Body of pancreas (tissue), 4 donors: ENCODE measurements around the gene IGIP. TPM values are rescaled to one million over a fixed set of nuclear protein-coding genes. Genes with fewer than 3 reads are reported as not detected.

ENCODE experiments used
- ATAC-seq: fragments of 150-250 bp; one replicate; pipeline ENCODE4 v1.9.1; 2016
- DNase-seq, 4 donors: peaks; one replicate each; pipeline ENCODE4 v3.0.0-alpha.2; 2019
- H3K27ac ChIP-seq, 4 donors: fragments of 200-600 bp; sonication (generic); 1 replicate in 3 of 4; 2 replicates in 1 of 4; pipeline versions ENCODE4 v1.5.1 to v1.6.1; 2016 to 2019; ENCODE audit warnings: mild to moderate bottlenecking in 1 of 4, mixed read lengths in 1 of 4, moderate library complexity in 1 of 4
- H3K27me3 ChIP-seq, 2 donors: fragments of 200-600 bp; sonication (generic); one replicate each; pipeline ENCODE4 v1.6.0; 2016; ENCODE audit warnings: mild to moderate bottlenecking in 1 of 2
- H3K36me3 ChIP-seq, 2 donors: fragments of 200-600 bp; sonication (generic); replicated peaks in 1 of 2; 2 replicates each; pipeline ENCODE4 v1.5.1; 2016; ENCODE audit warnings: low read depth in 2 of 2; ENCODE audit not compliant: insufficient read depth in 1 of 2
- H3K4me1 ChIP-seq: fragments of 200-600 bp; sonication (generic); one replicate; pipeline ENCODE4 v1.6.0; 2016
- H3K4me3 ChIP-seq, 2 donors: fragments of 200-600 bp; sonication (generic); 1 replicate in 1 of 2; 2 replicates in 1 of 2; pipeline ENCODE4 v1.5.1; 2016 to 2019
- H3K9me3 ChIP-seq, 3 donors: fragments of 200-600 bp; sonication (generic); 1 replicate in 2 of 3; 2 replicates in 1 of 3; pipeline ENCODE4 v1.5.1; 2016
- CTCF ChIP-seq, 7 experiments: fragments of 450-650 bp in 4 of 7; fragments of 200-600 bp in 3 of 7; sonication (generic) in 3 of 7; IDR thresholded peaks; one replicate each; pipeline ENCODE4 v1.5.1; 2016 to 2019; ENCODE audit warnings: antibody characterized with exemption in 7 of 7
- POLR2A ChIP-seq, 3 donors: fragments of 450-650 bp; IDR thresholded peaks; one replicate each; pipeline ENCODE4 v1.6.1; 2016; ENCODE audit warnings: antibody characterized with exemption in 3 of 3, mild to moderate bottlenecking in 2 of 3
- WGBS, 2 donors: methylation state at CpG; one replicate each; pipeline ENCODE4 v1.1.5; 2017; 5-methylcytosine and 5-hydroxymethylcytosine counted together
- intact Hi-C: fragments of 100-400 bp; cut with DNase I; formaldehyde crosslinking; loops from one replicate; pipeline ENCODE4 v1.15.1; 2023
- total RNA-seq, 2 donors: library from RNA; depleted of rRNA; stranded (reverse); fragments of >200 nt; gene quantifications; one replicate each; pipeline ENCODE4 v1.1.0, GENCODE V29; 2016

The IGIP gene
- total RNA-seq, 2 donors from 2014 or later = 6.3 to 16.6 TPM

DNA sequence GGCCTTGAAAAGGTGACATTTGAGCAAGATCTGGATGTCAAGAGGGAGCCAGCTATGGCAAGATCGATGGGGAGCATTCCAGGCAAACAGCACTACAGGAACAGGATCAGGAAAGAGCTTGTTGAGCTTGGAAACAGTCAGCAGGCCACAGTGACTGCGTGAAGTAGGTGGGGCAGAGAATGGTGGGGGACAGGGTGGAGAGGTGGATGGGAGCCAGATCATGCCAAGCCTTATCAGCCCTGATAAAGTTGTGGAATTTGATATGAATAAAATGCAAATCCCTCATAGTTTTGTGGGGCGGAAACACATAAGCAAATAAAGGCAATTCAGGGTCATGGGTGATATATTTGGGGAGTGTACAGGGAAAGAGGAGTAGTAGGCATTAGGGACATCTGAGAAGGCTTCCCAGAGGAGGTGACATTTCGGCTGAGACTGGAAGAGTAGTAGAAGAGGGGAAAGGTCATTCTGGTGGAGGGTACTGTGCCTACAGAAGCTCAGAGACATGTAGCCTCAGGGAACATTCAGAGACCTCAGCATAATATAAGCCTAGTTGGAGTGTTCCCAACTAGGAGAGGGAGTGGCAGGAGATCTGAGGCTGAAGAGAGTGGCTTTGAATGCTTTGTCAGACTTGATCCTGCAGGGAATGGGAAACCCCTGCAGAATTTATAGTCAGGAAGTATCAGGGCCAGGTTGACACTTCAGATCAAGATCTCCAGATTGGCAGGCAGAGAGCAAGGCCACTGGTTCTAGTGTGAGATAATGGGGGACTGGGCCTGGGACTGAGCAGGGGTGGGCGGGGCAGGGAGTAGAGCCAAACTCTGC, 39.6 kb downstream of the IGIP start:
- ATAC-seq = peak; percentile 94
- TF ChIP-seq CTCF (IDR thresholded peaks at IDR 0.05) = no peak
- TF ChIP-seq POLR2A (IDR thresholded peaks at IDR 0.05) = no peak
- no peaks in the 10 kb centered on the region for H3K36me3 ChIP-seq
- H3K4me1 ChIP-seq = peaks cover 39% of the 10 kb centered on the region
- 3 to 28% methylated on average over 4 to 5 of the region's 5 CpGs for WGBS, 2 donors
- H3K9me3 ChIP-seq = no peaks in the 10 kb centered on the region
- DNase-seq = peak; percentile 75 to 89 (median 79)
- peak overlapping the region; percentile 62 to 84 (median 81) for H3K27ac ChIP-seq
- intact Hi-C loops = no loop called here
- no peak overlapping the region for H3K4me3 ChIP-seq
- H3K27me3 ChIP-seq = no peaks in the 10 kb centered on the region

DNA sequence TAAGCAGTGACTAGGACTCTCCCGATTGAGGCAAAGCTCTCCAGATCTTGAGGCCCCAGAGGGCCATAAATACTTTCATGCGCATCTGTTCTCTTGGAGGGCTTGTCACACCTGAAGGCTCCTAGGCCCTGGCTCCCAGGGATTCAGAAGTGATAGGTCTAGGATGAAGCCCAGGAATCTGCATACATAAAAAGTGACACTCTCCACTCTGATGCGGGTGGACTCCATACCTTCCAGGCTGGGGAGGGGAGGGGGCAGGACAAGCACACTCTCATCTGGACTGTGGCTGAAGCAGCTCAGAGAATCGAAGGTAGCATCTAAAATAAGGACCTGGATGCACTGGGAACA, 40.2 kb downstream of the IGIP start:
- Histone ChIP-seq H3K27ac (peak overlapping the region; percentile 62 to 84 (median 81)), H3K36me3 (no peaks in the 10 kb centered on the region), H3K4me3 (no peak overlapping the region), H3K4me1 (peaks cover 39% of the 10 kb centered on the region), H3K27me3 (no peaks in the 10 kb centered on the region), H3K9me3 (no peaks in the 10 kb centered on the region)
- ATAC-seq (no peak), DNase-seq (no peak)
- WGBS, 2 donors = 40 to 57% methylated on average over 3 to 4 of the region's 4 CpGs
- TF ChIP-seq POLR2A (IDR thresholded peaks at IDR 0.05) (no peak), CTCF (IDR thresholded peaks at IDR 0.05) (no peak)
- intact Hi-C loops = no loop called here

DNA sequence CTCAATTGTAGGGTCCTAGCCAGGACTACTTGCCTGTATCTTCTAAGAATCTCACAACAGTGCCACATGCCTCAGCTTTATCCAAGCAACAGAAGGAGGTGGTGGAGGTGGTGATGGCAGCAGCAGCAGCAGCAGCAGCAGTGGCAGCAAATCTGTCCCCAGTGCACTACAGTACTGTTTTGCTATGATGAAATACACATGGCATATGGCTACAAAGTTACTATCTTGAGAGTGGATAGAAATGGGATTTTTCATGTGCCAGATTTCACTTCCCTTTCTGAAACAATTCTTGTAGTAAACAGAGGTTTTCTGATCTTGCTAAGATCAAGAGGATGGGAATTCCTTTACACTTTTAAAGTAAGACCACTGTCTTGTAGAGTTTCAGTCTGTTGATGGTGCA, 41.2 kb downstream of the IGIP start:
- DNase-seq = no peak
- Histone ChIP-seq H3K36me3 (no peaks in the 10 kb centered on the region), H3K4me1 (peaks cover 39% of the 10 kb centered on the region), H3K27me3 (no peaks in the 10 kb centered on the region), H3K27ac (peak overlapping the region in 2 of 4 donors; percentile 78 to 84), H3K4me3 (no peak overlapping the region), H3K9me3 (no peaks in the 10 kb centered on the region)
- TF ChIP-seq CTCF (IDR thresholded peaks at IDR 0.05) (no peak), POLR2A (IDR thresholded peaks at IDR 0.05) (no peak)
- ATAC-seq = no peak
- intact Hi-C loops = no loop called here

- Histone ChIP-seq H3K36me3 (no peaks in the 10 kb centered on the region), H3K4me1 (peaks cover 30% of the 10 kb centered on the region), H3K9me3 (no peaks in the 10 kb centered on the region), H3K27me3 (no peaks in the 10 kb centered on the region), H3K4me3 (no peak overlapping the region), H3K27ac (no peak overlapping the region)
- intact Hi-C loops = no loop called here
- DNase-seq = no peak
- ATAC-seq = no peak
- 91 to 96% methylated on average over 2 of the region's 2 CpGs for WGBS, 2 donors
- no peak for TF ChIP-seq POLR2A (IDR thresholded peaks at IDR 0.05)
- TF ChIP-seq CTCF (IDR thresholded peaks at IDR 0.05) = no peak
Observed at GRCh38 chr5:140168371-140168770, 42.6 kb downstream of the IGIP start.

GRCh38 chr5:140169410-140169809, 43.7 kb downstream of the IGIP start:
- H3K36me3 ChIP-seq = no peaks in the 10 kb centered on the region
- 75 to 92% methylated on average over 1 of the region's 1 CpG for WGBS, 2 donors
- H3K27ac ChIP-seq = no peak overlapping the region
- no peak for DNase-seq
- no peak for ATAC-seq
- H3K9me3 ChIP-seq = no peaks in the 10 kb centered on the region
- H3K27me3 ChIP-seq = no peaks in the 10 kb centered on the region
- intact Hi-C loops = no loop called here
- TF ChIP-seq POLR2A (IDR thresholded peaks at IDR 0.05) (no peak), CTCF (IDR thresholded peaks at IDR 0.05) (peak in 1 of 7 experiments; percentile 33)
- H3K4me1 ChIP-seq = peaks cover 24% of the 10 kb centered on the region
- no peak overlapping the region for H3K4me3 ChIP-seq
